Mucosa of descending colon (tissue), 3 donors: ENCODE results near the gene PRKCE. TPM values are rescaled to one million over a fixed set of nuclear protein-coding genes. Genes with fewer than 3 reads are reported as not detected.

Experiments
- ATAC-seq: fragments of 200-7000 bp; cut with Tn5 transposase; one replicate; pipeline ENCODE4 v1.9.1; 2020; ENCODE audit warnings: mild to moderate bottlenecking, moderate library complexity
- DNase-seq, 3 donors: peaks; one replicate each; pipeline ENCODE4 v3.0.0-alpha.2; 2020
- H3K36me3 ChIP-seq: fragments of 200-600 bp; one replicate; pipeline ENCODE4 v1.8.0; 2021; ENCODE audit warnings: low read depth, mild to moderate bottlenecking
- H3K4me1 ChIP-seq: fragments of 200-600 bp; one replicate; pipeline ENCODE4 v1.8.0; 2021; ENCODE audit warnings: low read depth, mild to moderate bottlenecking
- H3K4me3 ChIP-seq: fragments of 200-600 bp; one replicate; pipeline ENCODE4 v1.8.0; 2021; ENCODE audit warnings: mild to moderate bottlenecking
- H3K9me3 ChIP-seq: fragments of 200-600 bp; one replicate; pipeline ENCODE4 v1.8.0; 2021; ENCODE audit warnings: mild to moderate bottlenecking
- intact Hi-C, 2 donors: fragments of 100-400 bp; cut with DNase I in 1 of 2; cut with micrococcal nuclease in 1 of 2; formaldehyde crosslinking; loops; one replicate each; pipeline versions ENCODE4 v1.11.0 to v1.11.1; 2022; cut with DNase I, micrococcal nuclease
- total RNA-seq, 3 donors: library from RNA; stranded (reverse); fragmentation: NEBNext Ultra II Directional in 2 of 3; extraction: Animal tissue kit (Norgen Biotek cat#: 25700) in 2 of 3; gene quantifications; one replicate each; pipeline versions ENCODE4 v1.2.1 to v1.2.4, GENCODE V29; 2021 to 2023
- TF ChIP-seq, protein P1 (sequence below): fragments of 200-600 bp; IDR thresholded peaks from one replicate; pipeline ENCODE4 v1.8.0; 2022; ENCODE audit warnings: antibody characterized with exemption, mild to moderate bottlenecking
- donor health status: DM: no; HTN: no; CAD: no; lungs with moderate emphysema.
- donor health status: DM: no; HTN: no; CAD: no.
- donor health status: DM: no; HTN: yes; CAD: no.

PRKCE gene
- total RNA-seq, 3 donors from 2014 or later: 24.5 to 52.0 (median 32.7) TPM

DNA sequence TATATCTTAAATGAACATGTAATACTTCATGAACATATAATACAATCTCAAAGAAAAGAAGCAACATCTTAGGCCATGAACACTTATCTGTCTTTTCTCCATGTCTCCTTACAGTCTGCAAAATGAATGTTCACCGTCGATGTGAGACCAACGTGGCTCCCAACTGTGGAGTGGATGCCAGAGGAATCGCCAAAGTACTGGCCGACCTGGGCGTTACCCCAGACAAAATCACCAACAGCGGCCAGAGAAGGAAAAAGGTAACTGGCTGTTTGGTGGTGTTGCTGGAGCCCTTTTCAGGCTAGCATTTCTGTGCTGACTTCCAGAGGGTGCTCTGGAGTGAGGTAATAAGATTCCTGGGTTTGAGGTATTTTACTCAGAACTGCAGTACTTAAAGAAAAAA, 349.8 kb downstream of the PRKCE start:
- ATAC-seq (no peak), DNase-seq (no peak)
- TF ChIP-seq, protein P1, sequence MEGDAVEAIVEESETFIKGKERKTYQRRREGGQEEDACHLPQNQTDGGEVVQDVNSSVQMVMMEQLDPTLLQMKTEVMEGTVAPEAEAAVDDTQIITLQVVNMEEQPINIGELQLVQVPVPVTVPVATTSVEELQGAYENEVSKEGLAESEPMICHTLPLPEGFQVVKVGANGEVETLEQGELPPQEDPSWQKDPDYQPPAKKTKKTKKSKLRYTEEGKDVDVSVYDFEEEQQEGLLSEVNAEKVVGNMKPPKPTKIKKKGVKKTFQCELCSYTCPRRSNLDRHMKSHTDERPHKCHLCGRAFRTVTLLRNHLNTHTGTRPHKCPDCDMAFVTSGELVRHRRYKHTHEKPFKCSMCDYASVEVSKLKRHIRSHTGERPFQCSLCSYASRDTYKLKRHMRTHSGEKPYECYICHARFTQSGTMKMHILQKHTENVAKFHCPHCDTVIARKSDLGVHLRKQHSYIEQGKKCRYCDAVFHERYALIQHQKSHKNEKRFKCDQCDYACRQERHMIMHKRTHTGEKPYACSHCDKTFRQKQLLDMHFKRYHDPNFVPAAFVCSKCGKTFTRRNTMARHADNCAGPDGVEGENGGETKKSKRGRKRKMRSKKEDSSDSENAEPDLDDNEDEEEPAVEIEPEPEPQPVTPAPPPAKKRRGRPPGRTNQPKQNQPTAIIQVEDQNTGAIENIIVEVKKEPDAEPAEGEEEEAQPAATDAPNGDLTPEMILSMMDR: no peak
- Histone ChIP-seq H3K9me3 (no peaks in the 10 kb centered on the region), H3K4me1 (no peaks in the 10 kb centered on the region), H3K36me3 (no peaks in the 10 kb centered on the region), H3K4me3 (no peak overlapping the region)
- intact Hi-C loops: no loop called here

DNA sequence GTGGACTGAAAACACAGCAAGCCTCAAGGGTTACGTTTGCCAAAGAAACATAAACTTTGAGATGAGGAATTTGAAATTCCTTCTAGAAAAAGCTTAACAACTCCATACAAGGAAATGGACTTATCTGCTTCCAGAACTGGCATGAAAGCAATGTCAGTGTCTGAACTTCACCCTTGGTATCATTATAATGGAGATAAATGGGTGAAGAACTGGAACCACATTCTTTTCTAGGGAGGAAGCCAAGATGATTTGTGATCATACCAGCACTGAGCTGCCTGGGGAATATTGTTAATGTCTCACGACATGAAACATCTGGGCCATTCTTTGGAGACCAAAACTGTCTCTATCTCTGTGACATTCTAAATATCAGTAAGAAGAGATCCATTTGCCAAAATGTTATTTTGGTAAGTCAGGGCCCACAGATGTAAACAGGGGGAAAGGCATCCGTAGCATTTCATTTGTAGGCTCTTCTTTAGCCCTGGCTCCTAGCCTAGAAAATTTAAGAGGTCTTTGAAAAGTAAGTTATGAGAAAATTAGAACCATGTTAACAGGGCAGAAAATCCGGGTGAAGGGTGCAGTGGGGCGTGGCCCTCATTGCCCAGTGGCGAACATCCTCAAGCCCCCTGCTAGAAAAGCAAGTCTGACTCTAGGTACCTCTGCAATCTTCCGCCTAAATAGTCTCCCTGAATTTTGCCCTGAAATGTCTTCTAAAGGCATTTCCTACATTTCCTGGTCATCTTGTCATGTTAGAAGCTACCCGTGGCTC, 350.4 kb downstream of the PRKCE start:
- Histone ChIP-seq H3K4me1 (no peaks in the 10 kb centered on the region), H3K4me3 (no peak overlapping the region), H3K36me3 (no peaks in the 10 kb centered on the region), H3K9me3 (no peaks in the 10 kb centered on the region)
- DNase-seq (no peak), ATAC-seq (peak; percentile 50)
- intact Hi-C loops: no loop called here
- TF ChIP-seq, protein P1: no peak

DNA sequence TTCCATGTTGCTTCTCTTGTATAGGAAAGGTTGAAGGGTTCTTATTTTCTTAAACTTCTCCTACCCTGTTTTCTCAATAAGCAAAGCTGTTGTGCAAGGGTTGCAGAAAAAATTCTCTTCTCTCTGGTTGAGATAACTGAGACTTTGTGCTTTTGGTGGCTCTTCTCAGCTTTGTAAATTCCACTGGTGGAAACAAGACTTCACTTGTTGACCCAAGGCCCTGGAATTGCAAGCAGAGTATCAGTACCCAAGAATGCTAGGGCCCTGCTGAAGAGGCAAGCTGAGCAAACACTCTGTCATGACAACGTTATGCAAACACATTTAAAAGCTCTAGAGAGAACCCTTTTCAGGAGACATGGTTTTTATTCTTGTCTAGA, 351.0 kb downstream of the PRKCE start:
- Histone ChIP-seq H3K4me3 (no peak overlapping the region), H3K36me3 (no peaks in the 10 kb centered on the region), H3K9me3 (no peaks in the 10 kb centered on the region), H3K4me1 (no peaks in the 10 kb centered on the region)
- ATAC-seq (no peak), DNase-seq (no peak)
- intact Hi-C loops: no loop called here
- TF ChIP-seq, protein P1: no peak

DNA sequence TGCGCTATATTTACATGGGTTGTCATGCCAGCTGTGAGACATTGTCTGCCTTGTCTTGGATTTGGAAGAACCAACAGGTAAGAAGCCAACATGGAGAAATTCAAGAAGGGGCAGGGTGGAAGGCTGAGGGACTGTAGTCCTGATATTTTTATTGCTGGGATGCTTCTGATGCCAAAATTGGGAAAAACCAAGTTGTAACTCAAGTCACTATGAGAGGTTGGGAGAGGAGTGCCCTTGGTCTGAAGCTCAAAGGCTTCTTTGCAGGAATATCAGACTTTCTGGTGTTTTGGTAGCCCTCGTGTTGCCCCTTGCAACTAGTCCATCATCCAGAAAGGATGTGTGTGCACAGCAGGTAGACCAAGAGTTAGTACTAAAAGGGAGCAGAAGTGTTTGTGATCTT, 351.5 kb downstream of the PRKCE start:
- no peak for ATAC-seq
- TF ChIP-seq, protein P1: no peak

DNA sequence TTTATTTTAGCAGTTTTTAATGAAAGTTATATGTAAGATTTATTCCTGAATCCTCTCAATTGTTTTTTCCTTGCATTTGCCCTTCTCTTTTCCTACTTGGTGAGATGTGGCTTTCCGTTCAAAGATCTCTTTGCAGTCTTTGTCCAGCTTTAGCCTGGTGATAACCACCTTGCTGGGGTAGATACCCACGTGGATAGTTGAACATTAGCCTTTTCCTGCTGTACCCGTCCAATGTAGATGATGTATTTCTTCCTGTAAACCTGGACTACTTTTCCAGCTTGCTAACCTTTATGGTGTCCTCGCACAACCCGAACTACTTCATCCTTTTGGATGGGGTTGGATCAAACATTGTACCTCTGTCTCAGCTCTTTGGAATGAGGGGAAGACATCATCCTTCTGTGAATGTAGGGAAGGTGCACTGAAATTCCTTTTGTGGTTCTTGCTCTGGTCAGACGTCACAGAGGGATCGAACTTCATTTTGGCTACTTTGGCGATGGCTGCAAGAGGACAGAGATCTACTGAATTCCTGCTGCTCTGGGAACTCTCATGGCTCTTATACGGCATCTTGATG, 352.5 kb downstream of the PRKCE start:
- ATAC-seq: no peak
- DNase-seq: no peak
- H3K36me3 ChIP-seq: no peaks in the 10 kb centered on the region
- H3K9me3 ChIP-seq: no peaks in the 10 kb centered on the region
- no peak overlapping the region for H3K4me3 ChIP-seq
- intact Hi-C loops: no loop called here
- H3K4me1 ChIP-seq: no peaks in the 10 kb centered on the region
- TF ChIP-seq, protein P1: no peak

More for the DNA sequence above, 351.5 kb downstream of the PRKCE start:
- Histone ChIP-seq H3K9me3 (no peaks in the 10 kb centered on the region), H3K36me3 (no peaks in the 10 kb centered on the region), H3K4me3 (no peak overlapping the region), H3K4me1 (no peaks in the 10 kb centered on the region)
- intact Hi-C loops: no loop called here
- no peak for DNase-seq
